Sigmoid colon (tissue), 4 donors: ENCODE measurements around the gene MBD3L2.
"Not testable (repeated sequence)": the region's sequence is repeated elsewhere in the genome, so short reads cannot be mapped to it uniquely, and the experiment has no call there.

Experiments used
- CTCF ChIP-seq, 4 experiments: fragments of 450-650 bp in 3 of 4; fragments of 200-600 bp in 1 of 4; IDR thresholded peaks; one replicate each; pipeline ENCODE4 v1.5.1; 2016 to 2019; ENCODE audit warnings: antibody characterized with exemption in 4 of 4, mild to moderate bottlenecking in 3 of 4, moderate library complexity in 2 of 4
- EP300 ChIP-seq, 4 donors: sonication (generic); formaldehyde crosslinking; IDR thresholded peaks; one replicate each; pipeline ENCODE4 v1.6.1; 2017; ENCODE audit warnings: antibody characterized with exemption in 4 of 4
- POLR2A ChIP-seq, 2 donors: fragments of 450-650 bp; IDR thresholded peaks; one replicate each; pipeline ENCODE4 v1.6.1; 2016; ENCODE audit warnings: antibody characterized with exemption in 2 of 2, mild to moderate bottlenecking in 2 of 2, moderate library complexity in 2 of 2

DNA sequence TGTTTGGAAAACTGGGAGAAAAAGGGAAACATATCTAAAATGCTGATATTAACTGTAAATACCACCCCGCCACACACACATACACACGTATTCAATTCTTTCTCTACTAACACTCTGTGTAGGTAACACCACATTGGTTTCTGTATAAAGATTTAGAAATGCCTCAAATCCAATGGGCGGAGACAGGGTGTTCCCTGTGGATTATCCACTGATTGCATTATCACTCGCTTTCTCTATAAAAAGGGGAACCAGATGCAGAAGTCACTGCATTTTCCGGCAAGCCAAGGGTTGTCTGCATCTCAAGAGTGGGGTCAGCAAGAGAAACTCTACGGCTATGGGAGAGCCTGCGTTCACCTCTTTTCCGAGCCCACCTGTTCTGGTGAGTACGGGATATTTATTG is 18.8 kb upstream of the MBD3L2 start, which contains the start of gene MBD3L5:
- not testable (repeated sequence) for TF ChIP-seq CTCF, POLR2A, EP300 (IDR thresholded peaks at IDR 0.05)
